K562 (cell line): Measurements from ENCODE around the gene KMT2E. TPM values are rescaled to one million over a fixed set of nuclear protein-coding genes. Genes with fewer than 3 reads are reported as not detected.

Experiments used
- BRD4 ChIP-seq: fragments of 200-600 bp; sonication (generic); IDR thresholded peaks from 2 replicates; pipeline ENCODE4 v1.6.1; 2017; ENCODE audit warnings: inconsistent platforms
- C11orf30 ChIP-seq: fragments of 450-650 bp; IDR thresholded peaks from 2 replicates; pipeline ENCODE4 v1.6.1; 2016; ENCODE audit warnings: low read depth, mild to moderate bottlenecking
- ETV1 ChIP-seq: fragments of 450-650 bp; conservative IDR thresholded peaks from 2 replicates; pipeline ENCODE4 v1.6.1; 2016; ENCODE audit warnings: missing genetic modification characterization, control low read depth, low read depth, missing compliant biosample characterization
- FOXJ3 ChIP-seq: sonication (generic); formaldehyde crosslinking; IDR thresholded peaks from 2 replicates; pipeline ENCODE4 v1.4.0; 2020; ENCODE audit warnings: mild to moderate bottlenecking, missing genetic modification reagents
- HDAC6 ChIP-seq: IDR thresholded peaks from 2 replicates; pipeline ENCODE4 v1.6.1; 2012; ENCODE audit warnings: low read depth, mild to moderate bottlenecking, control low read depth, inconsistent platforms, low read length, moderate library complexity
- HLTF ChIP-seq: fragments of 450-650 bp; IDR thresholded peaks from 2 replicates; pipeline ENCODE4 v1.6.1; 2016
- MTA2 ChIP-seq: fragments of 450-650 bp; IDR thresholded peaks from 2 replicates; pipeline ENCODE4 v1.6.1; 2016; ENCODE audit warnings: low read depth
- PTBP1 ChIP-seq: fragments of 200-400 bp; formaldehyde crosslinking; IDR thresholded peaks from 2 replicates; pipeline ENCODE4 v1.6.1; 2017; ENCODE audit warnings: low read depth, low read length
- RBM14 ChIP-seq: fragments of 200-400 bp; formaldehyde crosslinking; IDR thresholded peaks from 2 replicates; pipeline ENCODE4 v1.6.1; 2018; ENCODE audit warnings: low read depth, mild to moderate bottlenecking, low read length, moderate library complexity, borderline replicate concordance; ENCODE audit not compliant: insufficient read depth
- RBM15 ChIP-seq: fragments of 200-400 bp; formaldehyde crosslinking; IDR thresholded peaks from 2 replicates; pipeline ENCODE4 v1.6.1; 2018; ENCODE audit warnings: mild to moderate bottlenecking, low read length, moderate library complexity; ENCODE audit not compliant: insufficient read depth
- SFPQ ChIP-seq: fragments of 200-400 bp; formaldehyde crosslinking; IDR thresholded peaks from 2 replicates; pipeline ENCODE4 v1.6.1; 2017; ENCODE audit warnings: mild to moderate bottlenecking, low read depth, low read length, moderate library complexity
- SIN3B ChIP-seq: fragments of 450-650 bp; IDR thresholded peaks from 2 replicates; pipeline ENCODE4 v1.6.1; 2017; ENCODE audit warnings: low read depth, mild to moderate bottlenecking, moderate library complexity
- SMAD1 ChIP-seq: fragments of 150-350 bp; IDR thresholded peaks from 2 replicates; pipeline ENCODE4 v1.6.1; 2014; ENCODE audit warnings: low read length, low read depth; ENCODE audit not compliant: partially characterized antibody
- SMAD2 ChIP-seq: fragments of 150-350 bp; IDR thresholded peaks from 2 replicates; pipeline ENCODE4 v1.6.1; 2014; ENCODE audit warnings: low read depth, mild to moderate bottlenecking, low read length
- SMARCA5 ChIP-seq: fragments of 450-650 bp; IDR thresholded peaks from 2 replicates; pipeline ENCODE4 v1.6.1; 2016
- SMARCC2 ChIP-seq: fragments of 450-650 bp; IDR thresholded peaks from 2 replicates; pipeline ENCODE4 v1.6.1; 2017; ENCODE audit warnings: antibody characterized with exemption, moderate library complexity, mild to moderate bottlenecking, low read depth
- ZNF146 ChIP-seq: IDR thresholded peaks from one replicate; pipeline ENCODE4 v1.6.1; 2018; ENCODE audit warnings: missing compliant biosample characterization; ENCODE audit not compliant: unreplicated experiment
- ZNF280A ChIP-seq: fragments of 450-650 bp; IDR thresholded peaks from 2 replicates; pipeline ENCODE4 v1.6.1; 2018; ENCODE audit warnings: mild to moderate bottlenecking, low read depth; ENCODE audit not compliant: partially characterized antibody
- polyA plus RNA-seq, 8 experiments: library from polyadenylated mRNA; depleted of rRNA in 4 of 8; stranded (reverse) in 5 of 8; unstranded in 3 of 8; fragments of >200 nt; fragmentation: Nextera tagmentation in 2 of 8; fragmentation: Illumina TruSeq in 1 of 8; extraction: Ambion mirVana in 2 of 8; extraction: Trizol in 1 of 8; gene quantifications; 2 replicates each; pipeline versions ENCODE4 v1.2.1 to v1.2.3, GENCODE V29; 2011 to 2014; ENCODE audit warnings: inconsistent platforms in 1 of 8, missing spikeins in 1 of 8
- total RNA-seq, 7 experiments: library from RNA; depleted of rRNA in 6 of 7; stranded (reverse); fragments of >200 nt in 6 of 7; fragmentation: Illumina TruSeq in 2 of 7; extraction: Trizol in 2 of 7; gene quantifications; 2 replicates each; pipeline versions ENCODE4 v1.2.1 to v1.2.3, GENCODE V29; 2011 to 2021; ENCODE audit warnings: low replicate concordance in 1 of 7
- TF ChIP-seq, protein P1 (sequence below): fragments of 250-450 bp; sonication (Bioruptor Pico); IDR thresholded peaks from 2 replicates; pipeline ENCODE4 v1.8.0; 2022; ENCODE audit warnings: moderate library complexity, mild to moderate bottlenecking, inconsistent platforms
- TF ChIP-seq, protein P2 (sequence below), 2 experiments: fragments of 450-650 bp; conservative IDR thresholded peaks; 2 replicates each; pipeline ENCODE4 v1.6.1; 2017; ENCODE audit warnings: mild to moderate bottlenecking in 2 of 2, moderate library complexity in 2 of 2
- TF ChIP-seq, protein P3 (sequence below): sonication (generic); formaldehyde crosslinking; IDR thresholded peaks from 2 replicates; pipeline ENCODE4 v1.8.0; 2022; ENCODE audit warnings: mild to moderate bottlenecking, missing genetic modification reagents

The KMT2E gene
- total and polyA plus RNA-seq, 9 of the 15 experiments (the other 6 are each of a cell fraction or from before 2014, with no cell fraction given) = 8.9 to 55.3 (median 38.1) TPM

- TF ChIP-seq RBM14 (no peak), SMARCC2 (peak; percentile 67; the same call in 1 of the 2 replicates), C11orf30 (peak; percentile 94), FOXJ3 (no peak), MTA2 (no peak), ZNF280A (no peak), SMAD1 (no peak), BRD4 (no peak), HLTF (no peak), ZNF146 (CRISPR knock-in tag) (no peak), HDAC6 (no peak), ETV1 (peak; percentile 82), RBM15 (no peak), SFPQ (no peak), SMAD2 (no peak), SIN3B (no peak), PTBP1 (no peak), SMARCA5 (no peak)
- TF ChIP-seq, protein P1, sequence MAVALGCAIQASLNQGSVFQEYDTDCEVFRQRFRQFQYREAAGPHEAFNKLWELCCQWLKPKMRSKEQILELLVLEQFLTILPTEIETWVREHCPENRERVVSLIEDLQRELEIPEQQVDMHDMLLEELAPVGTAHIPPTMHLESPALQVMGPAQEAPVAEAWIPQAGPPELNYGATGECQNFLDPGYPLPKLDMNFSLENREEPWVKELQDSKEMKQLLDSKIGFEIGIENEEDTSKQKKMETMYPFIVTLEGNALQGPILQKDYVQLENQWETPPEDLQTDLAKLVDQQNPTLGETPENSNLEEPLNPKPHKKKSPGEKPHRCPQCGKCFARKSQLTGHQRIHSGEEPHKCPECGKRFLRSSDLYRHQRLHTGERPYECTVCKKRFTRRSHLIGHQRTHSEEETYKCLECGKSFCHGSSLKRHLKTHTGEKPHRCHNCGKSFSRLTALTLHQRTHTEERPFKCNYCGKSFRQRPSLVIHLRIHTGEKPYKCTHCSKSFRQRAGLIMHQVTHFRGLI (CRISPR knock-in tag) = no peak
- TF ChIP-seq, protein P2, sequence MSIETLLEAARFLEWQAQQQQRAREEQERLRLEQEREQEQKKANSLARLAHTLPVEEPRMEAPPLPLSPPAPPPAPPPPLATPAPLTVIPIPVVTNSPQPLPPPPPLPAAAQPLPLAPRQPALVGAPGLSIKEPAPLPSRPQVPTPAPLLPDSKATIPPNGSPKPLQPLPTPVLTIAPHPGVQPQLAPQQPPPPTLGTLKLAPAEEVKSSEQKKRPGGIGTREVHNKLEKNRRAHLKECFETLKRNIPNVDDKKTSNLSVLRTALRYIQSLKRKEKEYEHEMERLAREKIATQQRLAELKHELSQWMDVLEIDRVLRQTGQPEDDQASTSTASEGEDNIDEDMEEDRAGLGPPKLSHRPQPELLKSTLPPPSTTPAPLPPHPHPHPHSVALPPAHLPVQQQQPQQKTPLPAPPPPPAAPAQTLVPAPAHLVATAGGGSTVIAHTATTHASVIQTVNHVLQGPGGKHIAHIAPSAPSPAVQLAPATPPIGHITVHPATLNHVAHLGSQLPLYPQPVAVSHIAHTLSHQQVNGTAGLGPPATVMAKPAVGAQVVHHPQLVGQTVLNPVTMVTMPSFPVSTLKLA (conservative IDR thresholded peaks at IDR 0.05) = peak; percentile 75 to 81
- TF ChIP-seq, protein P3, sequence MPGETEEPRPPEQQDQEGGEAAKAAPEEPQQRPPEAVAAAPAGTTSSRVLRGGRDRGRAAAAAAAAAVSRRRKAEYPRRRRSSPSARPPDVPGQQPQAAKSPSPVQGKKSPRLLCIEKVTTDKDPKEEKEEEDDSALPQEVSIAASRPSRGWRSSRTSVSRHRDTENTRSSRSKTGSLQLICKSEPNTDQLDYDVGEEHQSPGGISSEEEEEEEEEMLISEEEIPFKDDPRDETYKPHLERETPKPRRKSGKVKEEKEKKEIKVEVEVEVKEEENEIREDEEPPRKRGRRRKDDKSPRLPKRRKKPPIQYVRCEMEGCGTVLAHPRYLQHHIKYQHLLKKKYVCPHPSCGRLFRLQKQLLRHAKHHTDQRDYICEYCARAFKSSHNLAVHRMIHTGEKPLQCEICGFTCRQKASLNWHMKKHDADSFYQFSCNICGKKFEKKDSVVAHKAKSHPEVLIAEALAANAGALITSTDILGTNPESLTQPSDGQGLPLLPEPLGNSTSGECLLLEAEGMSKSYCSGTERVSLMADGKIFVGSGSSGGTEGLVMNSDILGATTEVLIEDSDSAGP (CRISPR knock-in tag) = peak; percentile 17; the same call in 1 of the 2 replicates
Measured at GRCh38 chr7:105131033-105131656, 117.1 kb downstream of the KMT2E start (continued).
